K562 (cell line): Measurements from ENCODE around the gene CCDC33.

Source experiments
- BDP1 ChIP-seq: IDR thresholded peaks from 3 replicates; pipeline ENCODE4 v1.6.1; 2011; ENCODE audit not compliant: insufficient read length, insufficient read depth
- FOXK2 ChIP-seq, 2 experiments: fragments of 450-650 bp; IDR thresholded peaks in 1 of 2; conservative IDR thresholded peaks in 1 of 2; 2 replicates each; pipeline ENCODE4 v1.6.1; 2016; ENCODE audit warnings: low read depth in 2 of 2, mild to moderate bottlenecking in 1 of 2
- GATA2 ChIP-seq: sonication (generic); formaldehyde crosslinking; IDR thresholded peaks from 2 replicates; pipeline ENCODE4 v1.4.0; 2020; ENCODE audit warnings: mild to moderate bottlenecking, missing genetic modification reagents
- KDM1A ChIP-seq, 2 experiments: fragments of 450-650 bp; IDR thresholded peaks; 2 replicates each; pipeline ENCODE4 v1.6.1; 2016; ENCODE audit warnings: mild to moderate bottlenecking in 2 of 2
- UBTF ChIP-seq, 2 experiments: IDR thresholded peaks; 2 replicates each; pipeline ENCODE4 v1.6.1; 2012; ENCODE audit warnings: improper control_type of control experiment in 2 of 2, low read depth in 2 of 2, low read length in 2 of 2, borderline replicate concordance in 1 of 2
- ZNF184 ChIP-seq: sonication (generic); formaldehyde crosslinking; IDR thresholded peaks from 2 replicates; pipeline ENCODE4 v1.5.0; 2020; ENCODE audit warnings: missing genetic modification reagents
- TF ChIP-seq, protein P1 (sequence below): fragments of 450-650 bp; IDR thresholded peaks from 2 replicates; pipeline ENCODE4 v1.7.0; 2016; ENCODE audit warnings: borderline replicate concordance

GRCh38 chr15:74263466-74263865, 27.3 kb downstream of the CCDC33 start:
- TF ChIP-seq FOXK2 (conservative IDR thresholded peaks at IDR 0.05 in 1 of 2, IDR thresholded peaks at IDR 0.05 in 1 of 2; ENCODE audit: low read depth in 2 of 2) = no peak
- no peak for TF ChIP-seq BDP1
- no peak for TF ChIP-seq ZNF184
- TF ChIP-seq, protein P1, sequence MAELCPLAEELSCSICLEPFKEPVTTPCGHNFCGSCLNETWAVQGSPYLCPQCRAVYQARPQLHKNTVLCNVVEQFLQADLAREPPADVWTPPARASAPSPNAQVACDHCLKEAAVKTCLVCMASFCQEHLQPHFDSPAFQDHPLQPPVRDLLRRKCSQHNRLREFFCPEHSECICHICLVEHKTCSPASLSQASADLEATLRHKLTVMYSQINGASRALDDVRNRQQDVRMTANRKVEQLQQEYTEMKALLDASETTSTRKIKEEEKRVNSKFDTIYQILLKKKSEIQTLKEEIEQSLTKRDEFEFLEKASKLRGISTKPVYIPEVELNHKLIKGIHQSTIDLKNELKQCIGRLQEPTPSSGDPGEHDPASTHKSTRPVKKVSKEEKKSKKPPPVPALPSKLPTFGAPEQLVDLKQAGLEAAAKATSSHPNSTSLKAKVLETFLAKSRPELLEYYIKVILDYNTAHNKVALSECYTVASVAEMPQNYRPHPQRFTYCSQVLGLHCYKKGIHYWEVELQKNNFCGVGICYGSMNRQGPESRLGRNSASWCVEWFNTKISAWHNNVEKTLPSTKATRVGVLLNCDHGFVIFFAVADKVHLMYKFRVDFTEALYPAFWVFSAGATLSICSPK = no peak
- no peak for TF ChIP-seq UBTF (IDR thresholded peaks at IDR 0.05; ENCODE audit: borderline replicate concordance in 1 of 2, low read depth in 2 of 2, low read length in 2 of 2)
- TF ChIP-seq KDM1A (IDR thresholded peaks at IDR 0.05) = no peak
- TF ChIP-seq GATA2 (CRISPR knock-in tag) = no peak
